HEK293 (cell line): Measurements from ENCODE around the gene ACSBG1.

Experiments used
- CTCF ChIA-PET: fragments of 350-600 bp; formaldehyde crosslinking; extraction: SDS; loops from one replicate; lab custom pipeline; 2021; ENCODE audit warnings: antibody characterized with exemption; lab: Yijun Ruan, JAX
- POLR2A ChIA-PET: fragments of 300-600 bp; formaldehyde crosslinking; extraction: SDS; loops from one replicate; lab custom pipeline; 2020; ENCODE audit warnings: antibody characterized with exemption, inconsistent platforms; lab: Yijun Ruan, JAX
- H3K27ac ChIP-seq: fragments of 200-500 bp; sonication (Bioruptor generic); 2 replicates; pipeline ENCODE4 v1.5.1; 2014; ENCODE audit warnings: low read depth, low read length, control low read depth, inconsistent platforms; ENCODE audit errors: extremely low read depth
- H3K36me3 ChIP-seq, 2 experiments: fragments of 200-500 bp in 1 of 2; sonication (Bioruptor generic) in 1 of 2; 1 replicate in 1 of 2; 2 replicates in 1 of 2; pipeline ENCODE4 v1.5.1; 2014 to 2017; ENCODE audit warnings: inconsistent platforms in 2 of 2, low read length in 2 of 2; ENCODE audit not compliant: control insufficient read depth in 2 of 2, insufficient read depth in 1 of 2
- H3K4me1 ChIP-seq: fragments of 200-500 bp; sonication (Bioruptor generic); 2 replicates; pipeline ENCODE4 v1.5.1; 2014; ENCODE audit warnings: mild to moderate bottlenecking, low read length, inconsistent platforms; ENCODE audit not compliant: control insufficient read depth, insufficient read depth
- H3K4me3 ChIP-seq: 2 replicates; pipeline ENCODE4 v1.5.1; 2011; ENCODE audit warnings: low read depth, mild to moderate bottlenecking, control low read depth, low read length, moderate library complexity
- H3K9me3 ChIP-seq: fragments of 200-500 bp; sonication (Bioruptor generic); 2 replicates; pipeline ENCODE4 v1.5.1; 2014; ENCODE audit warnings: low read depth, low read length, inconsistent platforms; ENCODE audit not compliant: control insufficient read depth, insufficient read depth
- GLIS1 ChIP-seq: fragments of 450-650 bp; formaldehyde crosslinking; IDR thresholded peaks from 2 replicates; pipeline ENCODE4 v1.5.1; 2016; ENCODE audit warnings: missing biosample characterization, missing genetic modification characterization
- MYNN ChIP-seq: fragments of 450-650 bp; formaldehyde crosslinking; IDR thresholded peaks from 2 replicates; pipeline ENCODE4 v1.5.1; 2016; ENCODE audit warnings: missing biosample characterization, missing genetic modification characterization, borderline replicate concordance
- PRDM2 ChIP-seq: fragments of 450-650 bp; formaldehyde crosslinking; IDR thresholded peaks from 2 replicates; pipeline ENCODE4 v1.5.1; 2016; ENCODE audit warnings: missing biosample characterization, missing genetic modification characterization, borderline replicate concordance
- SP7 ChIP-seq: fragments of 450-650 bp; formaldehyde crosslinking; IDR thresholded peaks from 2 replicates; pipeline ENCODE4 v1.5.1; 2016; ENCODE audit warnings: missing biosample characterization, missing genetic modification characterization
- ZBTB17 ChIP-seq: fragments of 450-650 bp; formaldehyde crosslinking; IDR thresholded peaks from 2 replicates; pipeline ENCODE4 v1.5.1; 2016; ENCODE audit warnings: missing biosample characterization, missing genetic modification characterization
- ZBTB21 ChIP-seq: fragments of 450-650 bp; formaldehyde crosslinking; IDR thresholded peaks from 2 replicates; pipeline ENCODE4 v1.5.1; 2017; ENCODE audit warnings: missing biosample characterization, missing genetic modification characterization
- ZFP37 ChIP-seq: fragments of 450-650 bp; formaldehyde crosslinking; IDR thresholded peaks from 2 replicates; pipeline ENCODE4 v1.5.1; 2016; ENCODE audit warnings: missing biosample characterization, missing genetic modification characterization
- ZNF10 ChIP-seq: fragments of 450-650 bp; formaldehyde crosslinking; IDR thresholded peaks from 2 replicates; pipeline ENCODE4 v1.5.1; 2017; ENCODE audit warnings: missing biosample characterization, missing genetic modification characterization
- ZNF202 ChIP-seq: fragments of 450-650 bp; formaldehyde crosslinking; IDR thresholded peaks from 2 replicates; pipeline ENCODE4 v1.5.1; 2016; ENCODE audit warnings: missing biosample characterization, missing genetic modification characterization, borderline replicate concordance
- ZNF311 ChIP-seq: fragments of 450-650 bp; formaldehyde crosslinking; IDR thresholded peaks from 2 replicates; pipeline ENCODE4 v1.5.1; 2017; ENCODE audit warnings: missing biosample characterization, missing genetic modification characterization, borderline replicate concordance
- ZNF404 ChIP-seq: fragments of 450-650 bp; formaldehyde crosslinking; IDR thresholded peaks from 2 replicates; pipeline ENCODE4 v1.5.1; 2017; ENCODE audit warnings: missing biosample characterization, missing genetic modification characterization
- ZNF433 ChIP-seq: fragments of 450-650 bp; formaldehyde crosslinking; IDR thresholded peaks from 2 replicates; pipeline ENCODE4 v1.5.1; 2016; ENCODE audit warnings: missing biosample characterization, missing genetic modification characterization, low read depth
- ZNF48 ChIP-seq: fragments of 450-650 bp; formaldehyde crosslinking; IDR thresholded peaks from 2 replicates; pipeline ENCODE4 v1.5.1; 2016; ENCODE audit warnings: missing biosample characterization, missing genetic modification characterization
- ZNF549 ChIP-seq: fragments of 450-650 bp; IDR thresholded peaks from 2 replicates; pipeline ENCODE4 v1.5.1; 2018; ENCODE audit warnings: missing biosample characterization, missing genetic modification characterization, mild to moderate bottlenecking, inconsistent platforms, moderate library complexity
- ZNF596 ChIP-seq: fragments of 450-650 bp; IDR thresholded peaks from 2 replicates; pipeline ENCODE4 v1.5.0; 2018; ENCODE audit warnings: missing biosample characterization, mild to moderate bottlenecking, missing genetic modification characterization, moderate library complexity
- ZNF664 ChIP-seq: fragments of 450-650 bp; formaldehyde crosslinking; IDR thresholded peaks from 2 replicates; pipeline ENCODE4 v1.5.1; 2016; ENCODE audit warnings: missing biosample characterization, missing genetic modification characterization
- ZNF670 ChIP-seq: fragments of 450-650 bp; formaldehyde crosslinking; IDR thresholded peaks from 2 replicates; pipeline ENCODE4 v1.5.1; 2016; ENCODE audit warnings: missing biosample characterization, missing genetic modification characterization, low read depth
- ZNF791 ChIP-seq: fragments of 450-650 bp; formaldehyde crosslinking; IDR thresholded peaks from 2 replicates; pipeline ENCODE4 v1.5.1; 2016; ENCODE audit warnings: missing biosample characterization, missing genetic modification characterization
- ZSCAN18 ChIP-seq: fragments of 450-650 bp; formaldehyde crosslinking; IDR thresholded peaks from 2 replicates; pipeline ENCODE4 v1.5.1; 2016; ENCODE audit warnings: missing biosample characterization, missing genetic modification characterization
- TF ChIP-seq, protein P1 (sequence below): fragments of 450-650 bp; formaldehyde crosslinking; IDR thresholded peaks from 2 replicates; pipeline ENCODE4 v1.5.1; 2016; ENCODE audit warnings: missing biosample characterization, missing genetic modification characterization, borderline replicate concordance
- TF ChIP-seq, protein P2 (sequence below): fragments of 450-650 bp; formaldehyde crosslinking; IDR thresholded peaks from 2 replicates; pipeline ENCODE4 v1.5.1; 2016; ENCODE audit warnings: missing biosample characterization, missing genetic modification characterization

ACSBG1 gene

GRCh38 chr15:78208887-78209645, 25.3 kb downstream of the ACSBG1 start (continued):
- TF ChIP-seq MYNN (tag by site-specific recombination), result no peak
- no peak for TF ChIP-seq ZNF10 (tag by site-specific recombination)
- no peak for TF ChIP-seq ZNF433 (tag by site-specific recombination)
- TF ChIP-seq PRDM2 (tag by site-specific recombination), result no peak
- TF ChIP-seq ZSCAN18 (tag by site-specific recombination), result no peak
- TF ChIP-seq ZNF549 (tag by site-specific recombination), result no peak
- no peak for TF ChIP-seq ZBTB21

DNA sequence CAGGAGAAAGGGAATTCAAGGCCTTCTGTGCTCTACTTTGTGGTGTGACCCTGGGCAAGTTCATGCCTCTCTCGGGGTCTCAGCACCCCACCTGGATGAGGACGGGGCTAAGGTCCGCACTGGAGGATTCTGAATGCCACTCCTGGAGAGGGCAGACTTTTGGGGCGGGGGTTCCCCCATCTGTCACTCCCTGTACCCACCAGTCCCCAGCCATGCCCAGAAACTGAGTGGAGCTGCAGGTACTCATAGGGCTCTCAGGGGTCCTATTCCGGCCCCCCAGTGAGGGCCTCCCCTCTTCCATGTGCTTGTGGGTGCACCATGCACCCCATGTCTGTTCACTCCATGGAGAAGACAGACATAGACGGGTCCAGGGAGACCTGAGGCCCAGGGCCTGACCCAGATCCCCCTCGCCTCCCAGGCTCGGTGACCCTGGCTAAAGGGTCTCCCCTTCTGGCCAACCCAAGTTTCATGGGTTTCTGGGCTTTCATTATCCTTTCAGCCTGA, 26.0 kb downstream of the ACSBG1 start:
- ChIA-PET CTCF (interaction anchor here (0.6 to 0.7 kb wide), 3 partner anchors 32 to 544 kb away, joined by 3 read pairs; no protein-coding TSS in a partner anchor), POLR2A (no interaction called here)
- Histone ChIP-seq H3K9me3 (no peaks in the 10 kb centered on the region), H3K4me3 (no peak overlapping the region), H3K4me1 (peaks cover 12% of the 10 kb centered on the region), H3K36me3 (no peaks in the 10 kb centered on the region), H3K27ac (no peak overlapping the region)
- TF ChIP-seq ZBTB17 (no peak), ZNF791 (tag by site-specific recombination) (no peak), ZNF202 (tag by site-specific recombination) (no peak), ZNF48 (tag by site-specific recombination) (no peak), ZFP37 (no peak), ZNF670 (tag by site-specific recombination) (no peak), ZNF596 (no peak), SP7 (tag by site-specific recombination) (no peak), GLIS1 (tag by site-specific recombination) (no peak), ZNF664 (tag by site-specific recombination) (no peak), ZNF311 (tag by site-specific recombination) (no peak), ZNF404 (tag by site-specific recombination) (no peak)
- TF ChIP-seq, protein P1, sequence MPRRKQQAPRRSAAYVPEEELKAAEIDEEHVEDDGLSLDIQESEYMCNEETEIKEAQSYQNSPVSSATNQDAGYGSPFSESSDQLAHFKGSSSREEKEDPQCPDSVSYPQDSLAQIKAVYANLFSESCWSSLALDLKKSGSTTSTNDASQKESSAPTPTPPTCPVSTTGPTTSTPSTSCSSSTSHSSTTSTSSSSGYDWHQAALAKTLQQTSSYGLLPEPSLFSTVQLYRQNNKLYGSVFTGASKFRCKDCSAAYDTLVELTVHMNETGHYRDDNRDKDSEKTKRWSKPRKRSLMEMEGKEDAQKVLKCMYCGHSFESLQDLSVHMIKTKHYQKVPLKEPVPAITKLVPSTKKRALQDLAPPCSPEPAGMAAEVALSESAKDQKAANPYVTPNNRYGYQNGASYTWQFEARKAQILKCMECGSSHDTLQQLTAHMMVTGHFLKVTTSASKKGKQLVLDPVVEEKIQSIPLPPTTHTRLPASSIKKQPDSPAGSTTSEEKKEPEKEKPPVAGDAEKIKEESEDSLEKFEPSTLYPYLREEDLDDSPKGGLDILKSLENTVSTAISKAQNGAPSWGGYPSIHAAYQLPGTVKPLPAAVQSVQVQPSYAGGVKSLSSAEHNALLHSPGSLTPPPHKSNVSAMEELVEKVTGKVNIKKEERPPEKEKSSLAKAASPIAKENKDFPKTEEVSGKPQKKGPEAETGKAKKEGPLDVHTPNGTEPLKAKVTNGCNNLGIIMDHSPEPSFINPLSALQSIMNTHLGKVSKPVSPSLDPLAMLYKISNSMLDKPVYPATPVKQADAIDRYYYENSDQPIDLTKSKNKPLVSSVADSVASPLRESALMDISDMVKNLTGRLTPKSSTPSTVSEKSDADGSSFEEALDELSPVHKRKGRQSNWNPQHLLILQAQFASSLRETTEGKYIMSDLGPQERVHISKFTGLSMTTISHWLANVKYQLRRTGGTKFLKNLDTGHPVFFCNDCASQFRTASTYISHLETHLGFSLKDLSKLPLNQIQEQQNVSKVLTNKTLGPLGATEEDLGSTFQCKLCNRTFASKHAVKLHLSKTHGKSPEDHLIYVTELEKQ (tag by site-specific recombination), result no peak
- TF ChIP-seq, protein P2, sequence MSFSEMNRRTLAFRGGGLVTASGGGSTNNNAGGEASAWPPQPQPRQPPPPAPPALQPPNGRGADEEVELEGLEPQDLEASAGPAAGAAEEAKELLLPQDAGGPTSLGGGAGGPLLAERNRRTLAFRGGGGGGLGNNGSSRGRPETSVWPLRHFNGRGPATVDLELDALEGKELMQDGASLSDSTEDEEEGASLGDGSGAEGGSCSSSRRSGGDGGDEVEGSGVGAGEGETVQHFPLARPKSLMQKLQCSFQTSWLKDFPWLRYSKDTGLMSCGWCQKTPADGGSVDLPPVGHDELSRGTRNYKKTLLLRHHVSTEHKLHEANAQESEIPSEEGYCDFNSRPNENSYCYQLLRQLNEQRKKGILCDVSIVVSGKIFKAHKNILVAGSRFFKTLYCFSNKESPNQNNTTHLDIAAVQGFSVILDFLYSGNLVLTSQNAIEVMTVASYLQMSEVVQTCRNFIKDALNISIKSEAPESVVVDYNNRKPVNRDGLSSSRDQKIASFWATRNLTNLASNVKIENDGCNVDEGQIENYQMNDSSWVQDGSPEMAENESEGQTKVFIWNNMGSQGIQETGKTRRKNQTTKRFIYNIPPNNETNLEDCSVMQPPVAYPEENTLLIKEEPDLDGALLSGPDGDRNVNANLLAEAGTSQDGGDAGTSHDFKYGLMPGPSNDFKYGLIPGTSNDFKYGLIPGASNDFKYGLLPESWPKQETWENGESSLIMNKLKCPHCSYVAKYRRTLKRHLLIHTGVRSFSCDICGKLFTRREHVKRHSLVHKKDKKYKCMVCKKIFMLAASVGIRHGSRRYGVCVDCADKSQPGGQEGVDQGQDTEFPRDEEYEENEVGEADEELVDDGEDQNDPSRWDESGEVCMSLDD (tag by site-specific recombination), result no peak
